Right kidney (tissue), 1 donor: ENCODE data around the gene USP13.

Source experiments
- DNase-seq: peaks from one replicate; pipeline ENCODE4 v3.0.0-alpha.2; 2016

USP13 gene

DNA sequence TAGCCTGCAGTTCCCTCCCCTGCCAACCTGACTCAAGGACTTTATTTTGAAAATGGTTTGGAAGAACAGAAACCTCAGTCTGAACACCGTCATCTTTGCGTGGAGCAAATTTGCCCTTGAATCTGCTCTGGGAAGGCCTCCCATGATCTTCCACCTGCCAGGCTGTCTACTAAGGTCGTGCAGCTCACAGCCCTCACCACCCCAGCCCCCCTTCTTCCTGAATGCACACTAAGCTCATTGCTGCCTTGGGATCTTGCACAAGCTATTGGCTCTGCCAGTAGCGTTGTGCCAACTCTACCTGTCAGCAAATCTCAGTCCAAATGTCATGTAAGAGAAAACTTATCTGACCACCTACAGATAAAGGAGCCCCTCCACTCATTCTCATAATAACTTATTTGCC lies 141.5 kb downstream of the USP13 start:
- no peak for DNase-seq

DNA sequence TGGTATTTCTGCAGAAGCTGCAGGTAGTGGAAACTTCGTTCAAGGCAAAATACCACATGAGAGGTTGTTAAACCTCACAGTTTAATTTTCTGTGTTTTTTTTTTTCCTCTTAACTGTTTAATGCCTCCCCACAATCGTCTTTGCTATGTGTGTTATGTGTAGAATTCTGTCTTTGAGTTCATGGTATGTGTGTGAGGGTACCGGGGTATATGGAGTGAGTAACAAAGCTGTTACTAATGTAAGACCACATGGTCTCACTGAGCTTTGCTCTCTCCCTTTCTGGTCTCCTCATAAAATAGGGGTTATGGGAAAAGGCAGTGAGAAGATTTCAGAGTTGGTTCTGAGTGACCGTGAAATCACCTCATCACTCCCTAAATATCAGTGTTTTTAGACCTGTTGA lies 143.6 kb downstream of the USP13 start:
- no peak for DNase-seq

DNA sequence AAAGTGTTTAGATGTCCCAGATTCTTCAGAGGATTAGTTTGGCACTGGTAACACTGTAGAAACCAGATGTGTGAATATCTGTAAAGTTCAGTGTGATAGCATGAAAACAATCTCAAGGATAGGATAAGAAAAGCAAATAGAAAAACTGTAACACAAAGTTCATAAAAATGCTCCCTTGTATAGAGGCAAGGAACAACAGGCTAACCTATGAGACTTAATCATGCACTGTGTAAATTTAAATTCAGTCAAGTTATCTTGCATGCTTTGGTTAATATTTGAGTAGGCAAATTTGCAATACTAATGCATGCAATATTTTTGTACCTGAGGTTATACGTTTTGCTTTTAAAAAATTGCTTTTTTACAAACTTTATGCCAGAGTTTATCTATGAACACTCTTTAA lies 144.4 kb downstream of the USP13 start:
- DNase-seq: no peak

DNA sequence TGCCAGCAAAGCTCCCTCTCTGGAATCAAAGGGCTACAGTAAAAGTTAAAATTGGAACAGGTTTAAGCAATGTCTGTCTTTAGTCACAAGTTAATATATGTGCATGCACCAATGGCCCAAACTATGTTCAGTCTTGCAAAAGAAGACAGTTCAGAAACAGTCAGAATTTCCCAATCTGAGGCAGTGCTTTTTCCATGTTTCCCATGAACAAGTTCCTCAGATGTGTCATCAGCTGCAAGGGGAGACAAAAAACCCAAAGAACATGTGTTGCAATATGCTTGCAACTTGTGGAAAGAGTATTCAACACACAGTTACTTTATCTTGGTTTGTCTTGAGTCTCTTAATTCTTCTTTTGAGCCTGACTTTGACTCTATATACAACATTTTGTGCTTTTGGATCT lies 148.4 kb downstream of the USP13 start:
- DNase-seq: no peak

DNA sequence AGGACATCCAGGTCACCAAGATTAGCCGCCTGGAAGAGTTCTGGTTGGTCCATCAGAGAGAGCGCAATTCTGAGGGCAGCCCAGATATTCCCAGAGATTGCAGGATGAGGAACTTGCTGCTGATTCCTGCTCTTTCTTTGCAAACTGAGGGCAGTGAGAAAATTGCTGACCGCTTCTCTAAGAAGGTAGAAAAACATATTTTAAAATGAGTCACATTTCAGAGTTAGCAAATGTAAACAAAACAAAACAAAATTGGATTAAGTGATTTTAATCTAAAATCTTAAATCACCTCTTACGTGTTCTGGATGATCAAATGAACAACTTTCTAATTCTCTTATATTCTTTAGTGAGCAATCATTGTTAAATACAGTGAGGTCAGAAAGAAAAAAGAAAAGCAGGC lies 149.0 kb downstream of the USP13 start:
- no peak for DNase-seq

DNA sequence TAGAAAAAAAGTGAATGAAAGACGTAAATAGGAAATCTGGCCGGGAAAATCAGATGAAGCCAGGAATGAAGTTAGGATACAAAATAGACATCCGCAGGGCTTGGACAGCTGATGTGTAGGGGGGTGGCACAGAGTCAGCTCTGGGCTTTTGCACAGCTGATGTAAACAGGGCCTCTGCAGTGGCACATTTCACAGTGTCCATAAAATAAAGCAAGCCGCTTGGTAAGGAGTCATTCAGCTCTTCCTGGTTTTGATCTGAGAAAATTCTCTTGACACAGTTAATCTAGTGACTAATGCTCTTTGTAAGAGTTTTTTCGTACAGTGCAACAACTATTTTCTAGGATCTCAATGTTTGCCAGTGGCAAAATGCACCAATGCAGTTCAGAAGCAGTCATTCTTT lies 153.3 kb downstream of the USP13 start:
- DNase-seq: no peak

DNA sequence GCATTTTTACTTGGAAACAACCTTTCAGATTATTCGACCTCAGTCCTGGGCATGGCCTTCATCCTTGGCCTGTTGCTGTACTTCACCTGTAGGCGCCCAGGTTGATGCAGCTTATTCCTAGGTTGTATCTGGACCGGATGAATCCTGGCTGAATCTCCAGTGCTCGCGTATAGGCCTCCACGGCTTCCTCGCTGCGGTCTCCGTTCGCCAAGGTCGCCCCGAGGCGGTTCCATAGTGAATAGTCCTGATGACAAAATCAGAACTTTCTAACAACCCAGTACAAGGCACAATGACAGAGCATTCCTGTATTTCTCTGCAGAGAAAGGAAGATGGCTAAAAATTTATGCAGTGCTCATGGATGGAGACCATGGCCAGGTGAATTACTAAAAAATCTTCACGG lies 154.7 kb downstream of the USP13 start:
- DNase-seq: no peak

DNA sequence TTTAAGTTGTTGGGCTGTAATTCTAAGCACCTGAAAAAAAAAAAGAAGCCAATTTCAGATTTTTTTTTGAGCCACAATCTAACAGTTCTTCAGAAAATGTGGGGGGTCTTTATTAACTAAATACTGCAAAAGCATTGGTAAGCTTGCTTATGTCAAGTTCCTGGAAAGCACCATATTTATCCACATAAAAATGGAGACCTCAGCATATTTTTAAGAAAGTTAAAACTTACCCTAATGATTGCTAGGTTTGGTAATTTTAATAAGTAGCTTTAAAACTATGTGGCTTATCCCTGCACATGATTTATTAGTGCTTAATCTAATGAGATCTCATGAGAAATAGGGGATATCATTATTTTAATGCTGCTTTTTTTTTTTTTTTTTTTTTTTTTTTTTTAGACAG lies 156.8 kb downstream of the USP13 start:
- DNase-seq: no peak

DNA sequence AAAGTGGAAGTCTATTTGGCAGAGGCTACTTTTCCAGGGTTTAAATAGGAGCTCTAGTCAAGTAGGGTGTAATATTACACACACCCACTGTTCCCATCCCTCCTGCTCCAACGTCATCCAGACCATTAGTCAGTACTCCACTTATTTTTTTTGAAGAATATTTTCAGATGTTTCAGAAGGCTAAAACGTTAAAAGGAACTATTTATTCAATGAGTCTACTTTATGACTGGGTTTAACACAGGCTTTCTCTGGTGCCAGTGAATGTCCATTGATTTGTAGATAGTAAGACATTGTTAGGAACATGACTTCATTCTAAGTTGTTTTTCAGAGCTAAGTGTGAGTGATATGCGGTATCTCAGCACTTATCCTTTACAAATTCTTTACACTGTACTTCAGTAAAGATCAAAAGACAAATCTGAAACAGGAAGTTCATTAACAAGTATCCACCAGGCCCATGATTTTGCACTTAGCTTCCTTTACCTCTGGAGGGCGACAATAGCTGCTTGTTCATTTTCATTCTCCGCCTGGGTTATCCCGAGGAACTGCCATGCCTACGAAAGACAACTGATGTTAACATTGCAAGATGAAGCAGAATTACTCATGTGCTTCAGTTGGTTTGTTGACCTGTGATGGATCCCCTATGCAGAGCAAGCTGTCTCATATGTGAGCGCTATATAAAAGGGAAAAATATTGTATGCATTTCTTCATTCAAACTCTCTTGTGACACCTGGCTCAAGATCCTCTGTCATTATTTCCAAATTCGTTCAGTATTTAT lies 158.7 kb downstream of the USP13 start:
- peak; percentile 6 for DNase-seq

DNA sequence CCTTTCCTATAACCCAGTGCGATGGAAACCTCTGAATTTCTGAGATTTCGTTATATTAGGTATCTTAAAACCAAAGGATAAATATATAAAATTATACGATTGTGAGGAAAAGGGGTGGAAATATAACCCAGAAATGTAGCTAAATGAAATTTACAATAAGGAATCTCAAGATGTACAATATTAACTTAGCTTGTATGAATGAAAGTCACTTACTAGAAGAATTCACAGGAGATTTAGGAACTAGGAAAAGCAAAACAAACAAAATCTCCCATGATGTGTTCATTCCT lies 159.2 kb downstream of the USP13 start:
- DNase-seq: no peak

DNA sequence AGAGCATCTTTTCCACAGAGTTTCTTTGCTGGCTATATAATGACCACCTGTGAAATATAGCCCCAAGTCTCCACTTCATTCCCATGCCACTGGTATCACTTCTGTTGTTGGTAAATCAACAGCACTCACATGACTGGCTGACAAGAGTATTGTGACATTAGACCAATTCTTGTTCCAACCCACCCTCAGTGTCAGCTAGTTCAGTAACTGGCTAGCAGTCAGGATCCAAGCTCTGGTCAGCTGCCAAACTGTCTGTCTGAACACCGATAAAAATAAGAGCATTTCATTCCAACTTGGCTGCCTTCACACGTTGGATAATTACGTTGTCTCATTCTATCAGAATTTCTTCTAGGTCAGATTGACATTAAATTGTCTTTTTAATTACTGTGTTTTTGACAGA lies 166.5 kb downstream of the USP13 start:
- DNase-seq: no peak

DNA sequence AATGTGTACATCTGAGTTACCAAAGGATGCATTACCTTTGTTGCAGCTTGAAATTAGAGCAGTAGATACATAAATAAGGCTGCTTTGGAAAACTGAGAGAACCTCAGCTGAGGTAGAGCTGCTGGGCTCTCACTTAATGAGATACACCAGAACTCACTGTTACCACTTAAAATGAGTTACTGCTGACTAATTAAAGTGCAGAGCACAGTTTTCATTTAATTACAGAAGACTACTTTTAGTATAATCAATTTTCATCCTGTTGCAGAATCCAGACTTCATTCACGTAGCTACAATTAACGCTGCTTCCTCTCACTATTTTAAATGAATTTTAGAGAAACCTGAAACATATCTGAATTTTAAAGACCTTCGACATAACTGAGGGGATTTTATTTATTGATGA lies 169.5 kb downstream of the USP13 start:
- DNase-seq: no peak

DNA sequence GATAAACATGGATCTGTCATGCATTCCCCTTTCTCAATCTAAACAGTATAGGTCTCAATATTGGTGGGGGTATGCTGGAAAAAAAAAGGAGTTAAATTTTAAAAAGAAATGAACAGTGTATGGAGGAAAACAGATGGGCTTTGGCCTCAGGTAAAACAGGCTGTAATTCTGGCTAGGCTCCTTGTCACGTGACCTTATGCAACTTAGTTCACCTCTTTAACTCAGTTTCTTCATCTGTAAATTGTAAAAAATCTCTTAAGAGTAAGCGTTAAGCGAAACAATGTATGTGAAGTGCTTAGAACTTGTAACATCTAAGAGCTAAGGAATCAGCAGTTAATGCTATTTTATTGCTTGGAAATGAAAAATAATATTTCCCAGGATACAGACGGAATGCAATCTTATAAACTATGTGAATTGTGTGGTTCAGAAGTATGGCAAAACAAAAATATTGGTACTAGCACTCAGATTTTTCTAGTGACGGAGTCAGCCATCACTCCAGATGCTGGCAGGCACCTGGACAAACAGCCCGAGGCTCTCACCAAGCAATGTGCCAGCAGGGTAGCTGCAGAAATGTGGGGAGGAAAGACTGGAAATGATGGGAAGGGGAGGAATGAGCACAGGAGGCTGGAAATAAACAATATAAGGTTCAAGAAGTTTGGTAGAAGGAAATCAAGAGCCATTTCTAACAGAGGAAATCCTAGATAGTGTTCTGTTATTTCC lies 172.8 kb downstream of the USP13 start:
- DNase-seq: no peak

DNA sequence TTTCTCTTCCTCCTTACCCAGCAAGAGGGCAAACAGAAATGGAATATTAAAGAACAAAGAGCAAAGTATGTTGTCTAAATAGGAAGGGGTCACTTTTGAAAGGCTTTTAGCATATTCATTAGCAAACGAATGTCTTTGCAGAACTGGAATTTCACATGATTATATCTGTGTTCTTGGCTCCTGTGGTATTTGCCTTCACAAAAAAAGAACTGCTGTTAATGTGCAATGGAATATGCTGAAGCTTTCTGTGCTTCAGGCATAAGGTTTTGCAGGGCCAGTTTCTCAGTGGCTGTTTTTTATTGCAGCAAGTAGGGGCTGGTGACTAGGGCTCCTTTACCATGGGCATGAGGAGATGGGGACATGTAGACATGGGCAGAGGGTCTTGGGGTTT lies 173.4 kb downstream of the USP13 start:
- DNase-seq: peak; percentile 2

DNA sequence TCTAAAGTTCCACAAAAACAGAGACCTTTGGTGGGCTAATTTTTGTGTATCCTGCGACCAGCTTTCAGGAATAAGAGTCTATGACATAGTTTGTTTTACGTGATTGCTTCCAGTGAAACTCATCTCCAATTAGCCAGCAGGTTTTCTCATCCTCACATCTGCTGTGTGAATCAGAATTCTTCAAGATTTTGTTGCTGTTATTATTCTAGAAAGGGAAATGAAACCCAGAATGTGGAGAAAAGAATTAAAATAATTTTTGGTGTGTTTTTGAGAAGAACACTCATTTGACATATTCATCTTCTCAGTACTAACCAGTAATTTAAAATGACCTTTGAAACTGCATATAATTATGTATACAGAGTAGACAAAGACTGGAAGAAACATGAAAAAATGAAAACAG lies 175.9 kb downstream of the USP13 start:
- DNase-seq: no peak

DNA sequence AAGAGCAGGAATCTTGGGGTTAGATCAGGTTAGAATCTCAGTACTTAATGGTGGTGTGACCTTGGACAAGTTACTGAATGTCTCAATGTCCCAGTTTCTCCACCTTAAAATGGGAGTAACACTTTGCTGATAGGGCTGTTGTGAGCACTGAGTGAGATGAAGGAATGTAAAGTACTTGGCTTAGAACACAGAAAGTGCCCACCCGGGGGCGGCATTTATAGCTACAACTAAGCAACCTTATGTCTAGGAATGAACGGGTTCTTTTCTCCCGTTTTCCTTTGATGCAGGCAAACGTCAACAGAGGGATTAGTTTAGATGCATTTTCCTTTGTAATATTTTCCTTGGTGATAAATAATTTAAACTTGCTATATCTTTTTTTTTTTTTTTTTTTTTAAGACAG lies 176.6 kb downstream of the USP13 start:
- no peak for DNase-seq

DNA sequence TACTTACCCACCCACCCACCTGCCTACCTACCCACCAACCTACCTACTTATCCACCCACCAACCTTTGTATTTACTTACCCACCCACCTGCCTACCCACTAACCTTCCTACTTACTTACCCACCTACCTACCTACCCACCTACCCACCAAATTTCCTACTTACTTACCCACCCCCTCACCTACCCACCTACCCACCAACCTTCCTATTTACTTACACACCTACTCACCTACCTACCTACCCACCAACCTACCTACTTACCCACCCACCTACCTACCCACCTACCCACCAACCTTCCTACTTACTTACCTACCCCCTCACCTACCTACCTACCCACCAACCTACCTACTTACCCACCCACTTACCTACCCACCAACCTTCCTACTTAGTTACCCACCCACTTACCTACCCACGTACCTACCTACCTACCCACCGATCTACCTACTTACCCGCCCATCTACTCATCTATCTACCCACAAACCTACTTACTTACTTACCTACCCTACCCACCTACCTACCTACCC lies 179.6 kb downstream of the USP13 start:
- DNase-seq: no peak

DNA sequence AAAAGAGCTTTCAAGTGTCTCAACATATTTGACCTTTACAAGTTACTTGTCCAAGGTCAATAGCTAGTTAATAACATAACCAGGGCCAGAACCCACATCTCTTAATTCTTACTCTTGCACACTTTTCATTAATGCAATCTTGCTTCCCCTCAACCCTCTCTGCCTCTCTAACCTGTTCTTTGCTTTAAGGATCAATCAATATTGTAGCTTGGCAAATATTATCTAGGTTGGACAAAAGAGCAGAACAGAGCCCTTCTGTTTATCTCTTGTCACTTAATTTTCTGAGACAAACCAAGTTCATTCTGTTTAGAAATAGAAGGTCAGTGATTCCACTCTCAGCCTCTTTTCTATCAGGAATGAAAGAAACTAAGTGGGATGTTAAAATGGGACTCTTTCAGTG lies 180.5 kb downstream of the USP13 start:
- no peak for DNase-seq

DNA sequence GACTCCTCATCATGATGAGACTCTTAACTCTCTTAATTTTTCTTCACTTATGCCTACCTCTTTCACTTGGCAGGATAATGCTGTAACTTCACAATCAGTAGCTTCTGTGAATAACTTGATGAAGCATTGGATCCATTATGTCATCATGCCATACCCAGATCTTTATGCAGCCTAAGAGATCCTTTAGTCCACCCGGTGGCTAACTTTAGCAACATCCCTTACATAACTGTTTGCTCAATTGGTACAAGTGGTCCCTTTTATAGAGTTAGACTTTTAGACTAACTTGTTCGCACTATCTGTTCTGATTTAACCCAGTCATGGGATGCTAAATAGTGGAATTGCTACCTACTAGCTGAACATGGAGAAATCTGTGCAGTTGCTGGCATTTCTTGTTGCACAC lies 184.5 kb downstream of the USP13 start:
- DNase-seq: no peak
